DND-41 (cell line): ENCODE data around the gene ZER1.
A peak's percentile ranks its signal among the peaks of the same experiment; 100 is the strongest.

ENCODE experiments used
- ATAC-seq: fragments of 200-7000 bp; cut with Tn5 transposase; 3 replicates; pipeline ENCODE4 v1.9.1; 2021; ENCODE audit warnings: low read depth; ENCODE audit not compliant: insufficient read depth
- DNase-seq: peaks from one replicate; pipeline ENCODE4 v3.0.0-alpha.2; 2020
- H2AFZ ChIP-seq: 2 replicates; pipeline ENCODE4 v1.6.0; 2012; ENCODE audit warnings: low read depth, low read length
- H3K27ac ChIP-seq: 2 replicates; pipeline ENCODE4 v1.5.1; 2012; ENCODE audit warnings: low read length, inconsistent platforms
- H3K27me3 ChIP-seq: fragments of 200-600 bp; sonication (generic); 2 replicates; pipeline ENCODE4 v1.6.0; 2012; ENCODE audit warnings: low read length, mild to moderate bottlenecking, inconsistent platforms; ENCODE audit not compliant: insufficient read depth, poor library complexity
- H3K36me3 ChIP-seq: 2 replicates; pipeline ENCODE4 v1.5.1; 2012; ENCODE audit warnings: low read length, inconsistent platforms; ENCODE audit not compliant: insufficient read depth
- H3K4me1 ChIP-seq: 2 replicates; pipeline ENCODE4 v1.5.1; 2012; ENCODE audit warnings: mild to moderate bottlenecking, low read length; ENCODE audit not compliant: insufficient read depth
- H3K4me2 ChIP-seq: 2 replicates; pipeline ENCODE4 v1.6.0; 2012; ENCODE audit warnings: mild to moderate bottlenecking, moderate library complexity, low read length, inconsistent platforms; ENCODE audit not compliant: insufficient read depth
- H3K4me3 ChIP-seq, 2 experiments: fragments of 200-600 bp in 1 of 2; shearing (Covaris generic) in 1 of 2; 2 replicates each; pipeline ENCODE4 v1.5.1; 2012 to 2016; ENCODE audit warnings: inconsistent platforms in 2 of 2, low read length in 2 of 2, mild to moderate bottlenecking in 2 of 2, low read depth in 1 of 2, moderate library complexity in 1 of 2
- H3K79me2 ChIP-seq: 2 replicates; pipeline ENCODE4 v1.6.0; 2012; ENCODE audit warnings: low read length, inconsistent platforms; ENCODE audit not compliant: insufficient read depth
- H3K9ac ChIP-seq: 2 replicates; pipeline ENCODE4 v1.6.0; 2012; ENCODE audit warnings: low read depth, mild to moderate bottlenecking, inconsistent platforms, low read length, moderate library complexity
- H3K9me3 ChIP-seq: 2 replicates; pipeline ENCODE4 v1.5.1; 2012; ENCODE audit warnings: low read length, moderate library complexity, mild to moderate bottlenecking, inconsistent platforms; ENCODE audit not compliant: insufficient read depth, severe bottlenecking
- H4K20me1 ChIP-seq: 2 replicates; pipeline ENCODE4 v1.6.0; 2012; ENCODE audit warnings: low read length; ENCODE audit not compliant: insufficient read depth
- EZH2 ChIP-seq: IDR thresholded peaks from 3 replicates; pipeline ENCODE4 v1.6.1; 2012; ENCODE audit warnings: borderline replicate concordance, low read depth, mild to moderate bottlenecking, moderate library complexity, low read length, inconsistent platforms; ENCODE audit not compliant: severe bottlenecking
- TF ChIP-seq, protein P1 (sequence below): IDR thresholded peaks from 2 replicates; pipeline ENCODE4 v1.5.1; 2012; ENCODE audit warnings: borderline replicate concordance, low read length, moderate library complexity, mild to moderate bottlenecking; ENCODE audit not compliant: poor library complexity, severe bottlenecking; ENCODE audit errors: extremely low read depth

ZER1 gene

DNA sequence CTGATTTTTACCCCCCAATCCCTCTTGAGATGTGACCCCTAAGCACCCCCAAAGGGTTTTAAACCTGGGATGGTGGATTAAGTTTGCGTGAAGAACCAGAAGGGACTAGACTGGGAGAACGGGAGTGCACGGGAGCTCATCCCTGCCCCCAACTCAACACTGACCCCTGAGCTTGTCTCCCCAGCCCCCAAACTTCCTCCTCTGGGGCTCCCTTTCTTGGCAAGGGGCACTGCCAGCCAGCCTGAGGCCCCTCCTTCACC, 87.7 kb downstream of the ZER1 start:
- H3K27ac ChIP-seq, result peak overlapping the region; percentile 68
- H3K4me3 ChIP-seq, result peak overlapping the region; percentile 51 to 66; a peak in 3 of 4 replicates
- no peaks in the 10 kb centered on the region for H3K36me3 ChIP-seq
- peak overlapping the region; percentile 82 for H2AFZ ChIP-seq
- no peaks in the 10 kb centered on the region for H4K20me1 ChIP-seq
- H3K4me1 ChIP-seq, result peaks cover 50% of the 10 kb centered on the region
- H3K79me2 ChIP-seq, result peaks cover 18% of the 10 kb centered on the region
- H3K27me3 ChIP-seq, result no peaks in the 10 kb centered on the region
- ATAC-seq, result peak; percentile 1; the same call in 1 of the 3 replicates
- DNase-seq, result no peak
- TF ChIP-seq EZH2, result no peak
- TF ChIP-seq, protein P1, sequence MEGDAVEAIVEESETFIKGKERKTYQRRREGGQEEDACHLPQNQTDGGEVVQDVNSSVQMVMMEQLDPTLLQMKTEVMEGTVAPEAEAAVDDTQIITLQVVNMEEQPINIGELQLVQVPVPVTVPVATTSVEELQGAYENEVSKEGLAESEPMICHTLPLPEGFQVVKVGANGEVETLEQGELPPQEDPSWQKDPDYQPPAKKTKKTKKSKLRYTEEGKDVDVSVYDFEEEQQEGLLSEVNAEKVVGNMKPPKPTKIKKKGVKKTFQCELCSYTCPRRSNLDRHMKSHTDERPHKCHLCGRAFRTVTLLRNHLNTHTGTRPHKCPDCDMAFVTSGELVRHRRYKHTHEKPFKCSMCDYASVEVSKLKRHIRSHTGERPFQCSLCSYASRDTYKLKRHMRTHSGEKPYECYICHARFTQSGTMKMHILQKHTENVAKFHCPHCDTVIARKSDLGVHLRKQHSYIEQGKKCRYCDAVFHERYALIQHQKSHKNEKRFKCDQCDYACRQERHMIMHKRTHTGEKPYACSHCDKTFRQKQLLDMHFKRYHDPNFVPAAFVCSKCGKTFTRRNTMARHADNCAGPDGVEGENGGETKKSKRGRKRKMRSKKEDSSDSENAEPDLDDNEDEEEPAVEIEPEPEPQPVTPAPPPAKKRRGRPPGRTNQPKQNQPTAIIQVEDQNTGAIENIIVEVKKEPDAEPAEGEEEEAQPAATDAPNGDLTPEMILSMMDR, result no peak
- peak overlapping the region; percentile 75 for H3K4me2 ChIP-seq
- H3K9ac ChIP-seq, result peak overlapping the region; percentile 68
- H3K9me3 ChIP-seq, result no peaks in the 10 kb centered on the region

- ATAC-seq, result peak; percentile 34
- Histone ChIP-seq H3K4me1 (peaks cover 48% of the 10 kb centered on the region), H3K27ac (peak overlapping the region; percentile 68), H3K27me3 (no peaks in the 10 kb centered on the region), H3K4me2 (peak overlapping the region; percentile 75), H3K36me3 (no peaks in the 10 kb centered on the region), H3K9ac (peak overlapping the region; percentile 68), H3K9me3 (no peaks in the 10 kb centered on the region), H3K79me2 (peaks cover 15% of the 10 kb centered on the region), H3K4me3 (peak overlapping the region; percentile 51 to 66; a peak in 3 of 4 replicates), H2AFZ (peak overlapping the region; percentile 82), H4K20me1 (no peaks in the 10 kb centered on the region)
- no peak for TF ChIP-seq EZH2
- TF ChIP-seq, protein P1, result no peak
- DNase-seq, result peak; percentile 50
Observed at GRCh38 chr9:128683340-128684064, 88.2 kb downstream of the ZER1 start.
